Mesodermal cell (in vitro differentiated cells): ENCODE measurements around the gene SNTG2.

Experiments used
- H3K27ac ChIP-seq: 2 replicates; pipeline ENCODE4 v1.7.0; 2013; ENCODE audit warnings: mild to moderate bottlenecking, low read depth, low read length, moderate library complexity; ENCODE audit not compliant: severe bottlenecking
- H3K36me3 ChIP-seq: 2 replicates; pipeline ENCODE4 v1.7.1; 2013; ENCODE audit warnings: mild to moderate bottlenecking, low read length, moderate library complexity; ENCODE audit not compliant: control insufficient read depth, insufficient read depth
- H3K4me1 ChIP-seq: one replicate; pipeline ENCODE4 v1.7.1; 2013; ENCODE audit warnings: mild to moderate bottlenecking, low read length; ENCODE audit not compliant: insufficient read depth, control insufficient read depth, poor library complexity, severe bottlenecking
- H3K4me3 ChIP-seq: 2 replicates; pipeline ENCODE4 v1.7.0; 2013; ENCODE audit warnings: low read length, control low read depth, mild to moderate bottlenecking; ENCODE audit not compliant: insufficient read depth, poor library complexity, severe bottlenecking; ENCODE audit errors: extremely low read depth
- H3K9me3 ChIP-seq: 2 replicates; pipeline ENCODE4 v1.7.1; 2013; ENCODE audit warnings: mild to moderate bottlenecking, low read length, moderate library complexity; ENCODE audit not compliant: control insufficient read depth
- WGBS, 2 experiments: methylation state at CpG; one replicate each; pipeline ENCODE4 v1.1.5; 2013; ENCODE audit warnings: missing lambda C conversion rate in 2 of 2; ENCODE audit not compliant: insufficient coverage in 2 of 2; 5-methylcytosine and 5-hydroxymethylcytosine counted together

SNTG2 gene

GRCh38 chr2:942775-943460, 7.7 kb upstream of the SNTG2 start:
- Histone ChIP-seq H3K36me3 (no peaks in the 10 kb centered on the region), H3K27ac (no peak overlapping the region), H3K4me3 (no peak overlapping the region), H3K4me1 (no peaks in the 10 kb centered on the region), H3K9me3 (peaks cover 7% of the 10 kb centered on the region)
- 91 to 94% methylated on average over 9 to 10 of the region's 10 CpGs for WGBS, 2 experiments

DNA sequence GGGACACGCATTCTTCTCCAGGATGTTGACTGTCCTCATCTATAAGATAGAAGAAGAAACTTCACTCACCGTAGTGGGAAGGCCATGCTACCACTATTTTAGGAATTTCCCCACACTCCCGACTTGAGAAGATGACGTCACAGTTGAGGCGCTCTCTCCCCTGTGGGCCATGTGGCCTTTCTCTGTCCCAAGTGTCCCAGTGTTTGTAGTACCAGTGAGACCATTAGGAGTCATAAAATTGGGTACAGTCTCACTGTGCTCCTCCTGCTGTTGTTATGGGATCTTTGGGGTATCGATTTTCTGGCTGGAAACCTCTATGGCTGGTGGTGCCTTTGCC, 7.2 kb upstream of the SNTG2 start:
- no peak overlapping the region for H3K4me3 ChIP-seq
- no peaks in the 10 kb centered on the region for H3K36me3 ChIP-seq
- WGBS, 2 experiments = 87 to 95% methylated on average over 5 to 6 of the region's 6 CpGs
- H3K9me3 ChIP-seq = peaks cover 7% of the 10 kb centered on the region
- no peaks in the 10 kb centered on the region for H3K4me1 ChIP-seq
- no peak overlapping the region for H3K27ac ChIP-seq

DNA sequence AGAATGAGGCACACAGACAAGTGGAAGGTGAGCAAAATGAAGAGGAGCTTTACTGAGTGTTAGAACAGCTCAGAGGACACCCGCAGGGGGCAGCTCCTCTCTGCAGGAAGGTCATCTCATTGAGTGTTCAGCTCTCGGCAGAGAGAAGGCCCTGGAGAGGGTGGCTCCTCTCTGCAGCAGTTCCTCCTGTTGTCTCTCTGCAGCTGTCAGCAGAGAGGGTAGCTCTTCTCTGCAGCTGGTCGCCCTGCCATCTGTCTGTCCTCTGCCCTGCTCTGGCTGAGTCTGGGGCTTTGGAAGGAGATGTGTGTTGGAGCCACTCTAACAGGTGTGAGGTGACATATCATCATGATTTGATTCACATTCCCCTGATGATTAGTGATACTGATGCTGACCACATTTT, 6.8 kb upstream of the SNTG2 start:
- H3K36me3 ChIP-seq = no peaks in the 10 kb centered on the region
- peaks cover 7% of the 10 kb centered on the region for H3K9me3 ChIP-seq
- no peak overlapping the region for H3K27ac ChIP-seq
- H3K4me3 ChIP-seq = no peak overlapping the region
- no peaks in the 10 kb centered on the region for H3K4me1 ChIP-seq
- WGBS, 2 experiments = 39 to 51% methylated on average over 2 of the region's 3 CpGs

- H3K36me3 ChIP-seq = no peaks in the 10 kb centered on the region
- H3K27ac ChIP-seq = no peak overlapping the region
- H3K4me3 ChIP-seq = no peak overlapping the region
- no peaks in the 10 kb centered on the region for H3K4me1 ChIP-seq
- peaks cover 7% of the 10 kb centered on the region for H3K9me3 ChIP-seq
Observed at GRCh38 chr2:944693-945092, 6.0 kb upstream of the SNTG2 start.

DNA sequence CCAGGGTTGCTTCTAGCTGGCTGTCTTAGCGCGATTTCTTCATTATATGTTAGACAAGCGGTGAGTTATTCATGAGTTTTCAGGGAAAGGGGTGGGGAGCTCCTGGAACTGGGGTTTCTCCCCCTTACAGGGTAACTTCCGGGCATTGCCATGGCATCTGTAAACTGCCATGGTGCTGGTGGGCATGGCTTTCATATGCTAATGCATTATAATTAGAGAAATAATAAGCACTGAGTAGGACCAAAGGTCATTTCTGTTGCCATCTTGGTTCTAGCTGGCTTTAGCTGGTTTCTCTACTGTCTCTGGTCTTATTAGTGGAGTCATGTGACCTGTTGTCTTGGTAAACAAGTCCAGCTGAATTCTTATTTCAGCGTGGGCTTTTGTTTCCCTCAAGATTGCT, 5.5 kb upstream of the SNTG2 start:
- peaks cover 7% of the 10 kb centered on the region for H3K9me3 ChIP-seq
- WGBS, 2 experiments = 86 to 90% methylated on average over 3 to 4 of the region's 5 CpGs

GRCh38 chr2:946073-946948, 4.3 kb upstream of the SNTG2 start:
- H3K4me3 ChIP-seq = no peak overlapping the region
- H3K27ac ChIP-seq = no peak overlapping the region
- no peaks in the 10 kb centered on the region for H3K4me1 ChIP-seq
- no peaks in the 10 kb centered on the region for H3K36me3 ChIP-seq
- peaks cover 7% of the 10 kb centered on the region for H3K9me3 ChIP-seq
- 91 to 92% methylated on average over 3 to 5 of the region's 6 CpGs for WGBS, 2 experiments

More for the DNA sequence above, 5.5 kb upstream of the SNTG2 start:
- H3K4me1 ChIP-seq = no peaks in the 10 kb centered on the region
- no peak overlapping the region for H3K27ac ChIP-seq
- no peaks in the 10 kb centered on the region for H3K36me3 ChIP-seq
- H3K4me3 ChIP-seq = no peak overlapping the region

GRCh38 chr2:949384-950079, 1.1 kb upstream of the SNTG2 start:
- Histone ChIP-seq H3K27ac (no peak overlapping the region), H3K9me3 (peaks cover 3% of the 10 kb centered on the region), H3K4me3 (peak overlapping the region; percentile 39), H3K4me1 (no peaks in the 10 kb centered on the region), H3K36me3 (no peaks in the 10 kb centered on the region)
- 3 to 4% methylated on average over 12 to 13 of the region's 28 CpGs for WGBS, 2 experiments

DNA sequence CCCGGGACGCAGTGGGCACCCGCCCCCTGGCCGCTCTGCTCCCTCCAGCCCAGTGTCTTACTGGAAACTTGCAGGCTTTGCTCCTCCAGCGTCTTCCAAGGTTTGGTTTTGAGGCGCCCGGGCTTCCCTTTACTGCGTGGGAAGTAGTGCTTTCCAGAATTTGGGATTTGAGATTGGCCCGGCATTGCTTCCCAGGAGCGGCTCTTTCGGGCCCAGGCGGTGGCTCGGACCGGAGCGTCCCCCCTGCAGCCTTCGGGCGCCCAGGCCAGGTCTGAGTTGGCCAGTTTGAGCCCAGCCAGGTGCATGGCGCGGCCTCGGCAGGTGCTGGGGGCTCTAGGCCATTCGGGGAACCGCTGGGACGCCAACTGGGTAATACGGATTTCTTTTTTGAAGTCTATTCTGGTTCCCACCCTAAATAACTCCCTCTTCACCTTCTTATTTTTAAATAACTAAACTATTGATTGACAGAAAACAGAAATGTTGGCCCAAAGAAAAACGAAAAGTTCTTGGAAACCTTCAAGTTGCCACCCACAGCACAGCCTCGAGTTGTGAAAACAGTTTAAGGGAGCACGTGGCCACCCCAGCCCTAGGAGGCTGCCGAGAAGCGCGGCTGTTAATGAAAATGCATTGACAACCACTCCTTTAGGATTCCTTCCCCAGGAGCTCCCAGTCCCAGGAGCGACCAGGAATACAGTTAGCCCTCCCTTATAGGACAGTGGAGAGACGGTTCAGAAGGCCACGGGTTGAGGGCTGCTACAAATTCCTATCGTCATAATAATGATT, 766 bp downstream of the SNTG2 start:
- Histone ChIP-seq H3K36me3 (no peaks in the 10 kb centered on the region), H3K4me3 (peak overlapping the region; percentile 39), H3K9me3 (no peaks in the 10 kb centered on the region), H3K4me1 (no peaks in the 10 kb centered on the region), H3K27ac (no peak overlapping the region)
- 4 to 8% methylated on average over 25 to 26 of the region's 34 CpGs for whole genome bisulfite sequencing, 2 experiments

GRCh38 chr2:953408-953807, 2.8 kb downstream of the SNTG2 start:
- Histone ChIP-seq H3K4me3 (no peak overlapping the region), H3K9me3 (no peaks in the 10 kb centered on the region), H3K36me3 (no peaks in the 10 kb centered on the region), H3K4me1 (no peaks in the 10 kb centered on the region), H3K27ac (no peak overlapping the region)
- WGBS, 2 experiments = 80% methylated on average over 1 of the region's 2 CpGs; no CpG with 5 or more reads in 1 of the 2 experiments

DNA sequence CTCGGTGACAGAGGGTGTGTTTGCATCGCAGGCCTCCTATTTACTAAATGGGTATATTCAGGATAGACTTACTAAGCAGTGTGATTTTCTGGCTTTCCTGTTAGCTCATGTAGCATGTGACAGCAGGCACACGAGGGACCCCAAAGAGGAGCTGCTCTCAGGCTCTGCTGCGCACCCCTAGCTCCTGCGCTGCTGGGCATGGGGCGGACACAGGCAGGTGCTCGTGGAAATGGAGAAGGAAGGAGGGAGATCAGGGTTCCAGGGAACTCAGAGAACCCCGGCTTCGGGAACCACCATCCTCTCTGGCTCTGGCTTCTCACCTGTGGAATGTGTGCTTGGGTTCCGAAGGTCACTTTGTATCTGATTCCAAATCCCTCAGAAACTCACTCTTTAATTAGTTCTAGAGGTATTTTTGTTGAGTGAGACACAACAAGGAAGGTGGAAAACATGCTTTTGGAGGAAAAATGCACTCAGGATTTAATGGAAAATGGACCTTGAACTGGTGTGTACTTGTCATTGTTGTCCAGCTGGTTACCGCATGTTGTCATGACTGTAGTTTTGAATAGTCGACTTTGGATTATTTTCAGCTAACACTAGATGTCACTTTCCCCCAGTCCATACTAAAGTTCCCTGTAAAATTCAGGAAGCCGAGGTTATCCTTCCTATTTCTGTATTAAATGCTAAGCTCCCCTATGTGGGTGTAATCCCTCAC, 3.5 kb downstream of the SNTG2 start:
- 82 to 88% methylated on average over 8 to 9 of the region's 13 CpGs for WGBS, 2 experiments
- H3K4me1 ChIP-seq = no peaks in the 10 kb centered on the region
- no peaks in the 10 kb centered on the region for H3K36me3 ChIP-seq
- H3K4me3 ChIP-seq = no peak overlapping the region
- H3K27ac ChIP-seq = no peak overlapping the region
- H3K9me3 ChIP-seq = no peaks in the 10 kb centered on the region
